Astrocyte (in vitro differentiated cells and primary cell): ENCODE results near the gene VKORC1L1. TPM values are rescaled to one million over a fixed set of nuclear protein-coding genes. Genes with fewer than 3 reads are reported as not detected.

Experiments
- DNase-seq: peaks from one replicate; pipeline ENCODE4 v3.0.0-alpha.2; 2010; ENCODE audit warnings: low read depth
- FAIRE-seq: peaks from 2 replicates; lab custom pipeline; 2011; peaks lifted over from hg19 to GRCh38; lab: Jason Lieb, UNC
- H2AFZ ChIP-seq: 2 replicates; pipeline ENCODE4 v1.6.0; 2012; ENCODE audit warnings: low read depth, low read length, inconsistent platforms
- H3K27ac ChIP-seq: 2 replicates; pipeline ENCODE4 v1.5.1; 2011; ENCODE audit warnings: low read depth, low read length, inconsistent platforms
- H3K27me3 ChIP-seq: 2 replicates; pipeline ENCODE4 v1.6.0; 2011; ENCODE audit warnings: low read length, inconsistent platforms; ENCODE audit not compliant: insufficient read depth
- H3K36me3 ChIP-seq: 2 replicates; pipeline ENCODE4 v1.5.1; 2011; ENCODE audit warnings: low read length, inconsistent platforms; ENCODE audit not compliant: insufficient read depth
- H3K4me1 ChIP-seq: 2 replicates; pipeline ENCODE4 v1.5.1; 2011; ENCODE audit warnings: low read length, inconsistent platforms; ENCODE audit not compliant: insufficient read depth
- H3K4me2 ChIP-seq: 2 replicates; pipeline ENCODE4 v1.6.0; 2012; ENCODE audit warnings: low read length, inconsistent platforms
- H3K4me3 ChIP-seq: 2 replicates; pipeline ENCODE4 v1.5.1; 2011; ENCODE audit warnings: low read depth, mild to moderate bottlenecking, low read length, inconsistent platforms; ENCODE audit not compliant: insufficient read depth
- H3K79me2 ChIP-seq: 2 replicates; pipeline ENCODE4 v1.6.0; 2012; ENCODE audit warnings: mild to moderate bottlenecking, low read length, inconsistent platforms; ENCODE audit not compliant: insufficient read depth
- H3K9ac ChIP-seq: 2 replicates; pipeline ENCODE4 v1.6.0; 2012; ENCODE audit warnings: mild to moderate bottlenecking, low read length, inconsistent platforms
- H3K9me3 ChIP-seq: 2 replicates; pipeline ENCODE4 v1.5.1; 2012; ENCODE audit warnings: low read depth, mild to moderate bottlenecking, low read length, inconsistent platforms; ENCODE audit not compliant: insufficient read depth
- H4K20me1 ChIP-seq: 2 replicates; pipeline ENCODE4 v1.6.0; 2012; ENCODE audit warnings: low read length, inconsistent platforms; ENCODE audit not compliant: insufficient read depth
- H3K27ac Mint-ChIP-seq: one replicate; pipeline ENCODE4 v1.8.0; 2021; ENCODE audit warnings: mild to moderate bottlenecking, mixed read lengths; ENCODE audit not compliant: unreplicated experiment
- H3K27me3 Mint-ChIP-seq: one replicate; pipeline ENCODE4 v1.8.0; 2021; ENCODE audit warnings: low read depth, mixed read lengths; ENCODE audit not compliant: unreplicated experiment
- H3K36me3 Mint-ChIP-seq: one replicate; pipeline ENCODE4 v1.8.0; 2021; ENCODE audit warnings: low read depth, mixed read lengths; ENCODE audit not compliant: unreplicated experiment
- H3K4me1 Mint-ChIP-seq: one replicate; pipeline ENCODE4 v1.8.0; 2021; ENCODE audit warnings: low read depth, mixed read lengths; ENCODE audit not compliant: unreplicated experiment
- H3K4me3 Mint-ChIP-seq: one replicate; pipeline ENCODE4 v1.8.0; 2021; ENCODE audit warnings: mild to moderate bottlenecking, moderate library complexity, mixed read lengths; ENCODE audit not compliant: unreplicated experiment
- H3K9me3 Mint-ChIP-seq: one replicate; pipeline ENCODE4 v1.8.0; 2021; ENCODE audit warnings: mild to moderate bottlenecking, mixed read lengths; ENCODE audit not compliant: unreplicated experiment
- CTCF ChIP-seq: IDR thresholded peaks from 2 replicates; pipeline ENCODE4 v1.5.1; 2011; ENCODE audit warnings: low read depth, mild to moderate bottlenecking, inconsistent platforms, low read length, moderate library complexity; ENCODE audit not compliant: insufficient read depth
- EZH2 ChIP-seq: IDR thresholded peaks from 2 replicates; pipeline ENCODE4 v1.6.1; 2012; ENCODE audit warnings: mild to moderate bottlenecking, low read length, inconsistent platforms; ENCODE audit not compliant: insufficient read depth
- total RNA-seq: library from RNA; stranded (reverse); gene quantifications from 2 replicates; pipeline ENCODE4 v1.2.1, GENCODE V29; 2021

VKORC1L1 gene
- total RNA-seq, 1 donor from 2014 or later: 32.3 TPM

- Mint-ChIP-seq H3K36me3 (peaks cover 21% of the 10 kb centered on the region), H3K27me3 (no peaks in the 10 kb centered on the region), H3K4me3 (no peak overlapping the region), H3K9me3 (no peaks in the 10 kb centered on the region), H3K4me1 (no peaks in the 10 kb centered on the region), H3K27ac (no peak overlapping the region)
- H3K27me3 ChIP-seq: no peaks in the 10 kb centered on the region
- no peak for FAIRE-seq
- H3K36me3 ChIP-seq: peaks cover 18% of the 10 kb centered on the region
- H3K9me3 ChIP-seq: no peaks in the 10 kb centered on the region
- no peak overlapping the region for H2AFZ ChIP-seq
- H3K27ac ChIP-seq: no peak overlapping the region
- no peaks in the 10 kb centered on the region for H4K20me1 ChIP-seq
- H3K79me2 ChIP-seq: no peaks in the 10 kb centered on the region
- no peak overlapping the region for H3K4me3 ChIP-seq
- no peaks in the 10 kb centered on the region for H3K4me1 ChIP-seq
- TF ChIP-seq CTCF: no peak
- no peak for TF ChIP-seq EZH2
- H3K9ac ChIP-seq: no peak overlapping the region
- H3K4me2 ChIP-seq: no peak overlapping the region
- no peak for DNase-seq
Measured at GRCh38 chr7:65971021-65971420, 98.1 kb downstream of the VKORC1L1 start.

GRCh38 chr7:65972976-65973375 is 100.1 kb downstream of the VKORC1L1 start:
- Mint-ChIP-seq H3K27ac (no peak overlapping the region), H3K4me3 (no peak overlapping the region), H3K36me3 (peaks cover 12% of the 10 kb centered on the region), H3K4me1 (no peaks in the 10 kb centered on the region), H3K9me3 (no peaks in the 10 kb centered on the region), H3K27me3 (no peaks in the 10 kb centered on the region)
- TF ChIP-seq EZH2 (no peak), CTCF (no peak)
- Histone ChIP-seq H2AFZ (no peak overlapping the region), H3K9me3 (no peaks in the 10 kb centered on the region), H3K4me3 (no peak overlapping the region), H3K27me3 (no peaks in the 10 kb centered on the region), H3K36me3 (peaks cover 10% of the 10 kb centered on the region), H3K4me1 (no peaks in the 10 kb centered on the region), H3K79me2 (no peaks in the 10 kb centered on the region), H3K9ac (no peak overlapping the region), H3K27ac (no peak overlapping the region), H4K20me1 (no peaks in the 10 kb centered on the region), H3K4me2 (no peak overlapping the region)
- FAIRE-seq (no peak), DNase-seq (no peak)

GRCh38 chr7:65974191-65974801 is 101.4 kb downstream of the VKORC1L1 start:
- H3K4me1 Mint-ChIP-seq: no peaks in the 10 kb centered on the region
- no peaks in the 10 kb centered on the region for H3K9me3 ChIP-seq
- H3K27me3 Mint-ChIP-seq: no peaks in the 10 kb centered on the region
- no peak overlapping the region for H2AFZ ChIP-seq
- no peak overlapping the region for H3K27ac ChIP-seq
- peaks cover 6% of the 10 kb centered on the region for H3K36me3 ChIP-seq
- no peaks in the 10 kb centered on the region for H3K9me3 Mint-ChIP-seq
- no peak overlapping the region for H3K4me3 ChIP-seq
- DNase-seq (no peak), FAIRE-seq (no peak)
- H4K20me1 ChIP-seq: no peaks in the 10 kb centered on the region
- H3K27ac Mint-ChIP-seq: no peak overlapping the region
- H3K4me2 ChIP-seq: no peak overlapping the region
- no peak overlapping the region for H3K4me3 Mint-ChIP-seq
- H3K79me2 ChIP-seq: no peaks in the 10 kb centered on the region
- H3K9ac ChIP-seq: no peak overlapping the region
- TF ChIP-seq CTCF (no peak), EZH2 (no peak)
- no peaks in the 10 kb centered on the region for H3K4me1 ChIP-seq
- H3K36me3 Mint-ChIP-seq: peaks cover 11% of the 10 kb centered on the region
- no peaks in the 10 kb centered on the region for H3K27me3 ChIP-seq
